Measurements from ENCODE around the gene PAWR.
A peak's percentile ranks its signal among the peaks of the same experiment; 100 is the strongest.
"Not testable (repeated sequence)": the region's sequence is repeated elsewhere in the genome, so short reads cannot be mapped to it uniquely, and the experiment has no call there.

The PAWR gene

DNA sequence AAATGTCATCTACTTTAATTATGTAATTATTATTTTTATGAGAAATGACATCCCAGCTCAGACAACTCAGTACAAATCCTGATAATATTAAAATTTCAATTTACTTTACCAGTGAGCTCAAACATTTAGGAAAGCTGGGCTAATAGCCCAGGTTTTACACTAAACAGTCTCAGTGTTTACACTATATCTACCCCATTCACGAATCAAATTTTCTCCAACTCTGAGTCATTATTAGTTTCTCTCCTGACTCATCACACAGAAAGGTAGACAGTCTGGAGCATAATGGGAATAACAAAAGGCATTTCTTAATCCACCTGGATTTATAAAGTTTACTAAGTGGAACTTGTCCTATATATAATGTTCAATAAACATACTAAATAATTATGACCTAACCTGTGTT is 5.7 kb downstream of the PAWR start:
- DNase-seq = no peak

- DNase-seq = not testable (repeated sequence)
Observed at GRCh38 chr12:79684338-79684737, 6.4 kb downstream of the PAWR start.

DNA sequence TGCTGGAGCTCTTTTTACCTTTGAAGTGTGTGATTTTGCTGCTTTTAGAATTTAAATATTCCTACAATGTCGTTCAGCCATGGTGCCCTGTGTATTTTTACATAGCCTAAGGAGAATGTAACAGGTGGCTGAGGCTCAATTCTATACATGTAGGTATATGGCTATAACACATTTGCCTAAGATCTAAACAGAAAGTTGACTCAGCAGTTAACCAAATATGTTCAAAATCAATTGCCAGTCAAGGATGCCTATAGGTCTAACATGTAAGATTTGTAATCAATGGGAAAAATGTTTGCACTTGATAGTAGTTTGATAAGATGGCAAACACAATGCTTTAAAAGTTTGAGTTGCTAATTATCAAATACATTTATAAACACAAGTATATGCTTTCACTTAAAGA is 8.2 kb downstream of the PAWR start:
- DNase-seq = no peak

GRCh38 chr12:79681008-79681590 is 9.7 kb downstream of the PAWR start:
- no peak for DNase-seq

GRCh38 chr12:79680051-79680450 is 10.7 kb downstream of the PAWR start:
- no peak for DNase-seq

DNA sequence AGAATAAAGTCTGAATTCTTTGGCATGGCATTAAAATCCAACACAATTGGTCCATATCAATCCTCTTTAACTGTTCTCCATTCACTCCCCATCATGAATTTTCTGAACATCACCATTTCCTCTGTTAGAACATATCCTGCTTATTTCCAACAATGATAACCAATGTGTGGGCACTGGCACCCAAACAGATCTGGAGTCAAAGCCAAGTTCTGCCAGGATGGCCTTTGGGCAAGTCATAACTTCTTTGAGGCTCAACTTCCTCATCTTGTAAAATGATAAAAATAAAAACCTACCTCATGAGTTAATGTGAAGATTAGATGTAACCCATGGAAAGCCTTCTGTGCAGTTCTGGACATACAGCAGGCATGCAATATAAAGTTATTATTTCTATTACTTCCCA is 12.5 kb downstream of the PAWR start:
- no peak for DNase-seq

DNA sequence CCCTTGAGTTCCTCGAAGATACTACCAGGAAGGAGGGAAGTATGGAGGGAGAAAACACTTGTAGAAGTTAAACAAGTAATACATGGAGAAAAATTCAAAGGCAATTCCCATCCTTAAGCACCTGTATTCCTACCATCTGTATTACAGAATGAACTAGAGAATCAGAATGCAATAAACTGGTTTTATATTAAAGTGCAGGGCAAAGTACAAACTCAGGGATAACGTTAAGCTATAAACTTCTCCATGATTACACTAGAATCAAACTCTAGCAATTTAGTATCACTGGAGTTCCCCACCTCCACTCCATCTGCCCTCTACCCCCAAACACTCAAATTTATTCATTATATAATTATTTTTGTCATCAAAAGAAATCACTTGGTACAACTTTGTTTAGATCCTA is 13.1 kb downstream of the PAWR start:
- no peak for DNase-seq

DNA sequence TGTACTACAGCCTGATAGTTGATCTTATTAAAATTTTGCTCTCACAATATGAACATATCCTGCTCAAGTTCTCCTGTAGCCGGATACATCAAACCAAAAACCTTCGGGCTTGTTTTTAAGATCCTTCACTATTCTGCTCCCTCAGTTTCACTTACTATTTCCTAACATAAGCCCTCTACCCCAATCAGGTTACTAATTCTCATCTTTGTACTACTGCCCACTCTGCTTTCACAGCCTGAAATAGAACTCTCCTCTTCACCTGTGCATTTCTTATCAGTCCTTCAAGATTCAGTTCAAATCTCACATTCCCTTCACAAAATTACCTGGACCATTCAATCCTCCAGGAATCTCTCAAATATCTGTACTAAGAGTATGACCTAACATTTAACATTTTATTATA is 14.2 kb downstream of the PAWR start:
- no peak for DNase-seq

DNA sequence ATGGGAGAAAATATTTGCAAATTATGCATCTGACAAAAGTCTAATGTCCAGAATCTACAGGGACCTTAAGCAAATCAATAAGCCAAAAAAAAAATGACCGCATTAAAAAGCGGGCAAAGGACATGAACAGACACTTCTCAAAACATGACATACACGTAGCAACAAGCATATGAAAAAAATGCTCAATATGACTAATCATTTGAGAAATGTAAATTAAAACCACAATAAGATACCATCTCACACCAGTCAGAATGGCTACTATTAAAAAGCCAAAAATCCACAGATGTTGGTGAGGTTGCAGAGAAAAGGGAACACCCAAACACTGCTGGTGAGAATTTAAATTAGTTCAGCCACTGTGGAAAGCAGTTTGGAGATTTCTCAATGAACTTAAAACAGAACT is 16.1 kb downstream of the PAWR start:
- no peak for DNase-seq

GRCh38 chr12:79673354-79673753 is 17.4 kb downstream of the PAWR start:
- DNase-seq = peak in 1 of 2 experiments; percentile 30

GRCh38 chr12:79668113-79668512 is 22.7 kb downstream of the PAWR start:
- no peak for DNase-seq

DNA sequence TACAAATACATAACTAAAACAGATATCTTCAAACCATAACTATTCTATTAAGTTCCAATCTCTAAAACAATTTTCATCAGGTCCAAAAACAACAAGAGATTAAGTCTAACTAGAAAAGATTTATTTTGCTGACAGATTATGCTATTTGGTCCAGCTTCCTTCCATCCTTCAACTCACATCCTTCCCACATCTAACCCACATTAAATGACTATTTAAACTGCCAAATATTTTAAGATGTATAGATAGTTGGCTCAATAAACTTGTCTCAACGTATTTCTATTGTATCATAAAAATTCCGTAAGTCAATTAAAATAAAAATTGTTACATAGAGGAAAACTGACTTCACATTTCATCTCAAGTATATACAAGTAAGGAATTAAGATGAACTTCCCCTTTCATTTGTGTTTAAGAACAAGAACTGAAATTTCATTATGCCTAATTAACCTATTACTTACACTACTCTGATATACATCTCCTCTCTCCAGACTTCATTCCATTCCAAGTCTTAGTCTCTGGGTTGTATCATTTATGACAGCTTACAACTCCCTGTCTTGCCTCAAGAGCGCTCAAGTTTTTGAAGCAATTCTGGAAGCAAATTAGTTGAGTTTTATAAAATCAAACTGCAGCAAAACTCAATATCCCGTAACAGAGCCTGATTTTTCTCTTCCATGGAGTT is 25.4 kb downstream of the PAWR start:
- no peak for DNase-seq

- DNase-seq = no peak
Observed at GRCh38 chr12:79664518-79664917, 26.2 kb downstream of the PAWR start.

GRCh38 chr12:79662046-79662811 is 28.5 kb downstream of the PAWR start:
- DNase-seq = no peak

DNA sequence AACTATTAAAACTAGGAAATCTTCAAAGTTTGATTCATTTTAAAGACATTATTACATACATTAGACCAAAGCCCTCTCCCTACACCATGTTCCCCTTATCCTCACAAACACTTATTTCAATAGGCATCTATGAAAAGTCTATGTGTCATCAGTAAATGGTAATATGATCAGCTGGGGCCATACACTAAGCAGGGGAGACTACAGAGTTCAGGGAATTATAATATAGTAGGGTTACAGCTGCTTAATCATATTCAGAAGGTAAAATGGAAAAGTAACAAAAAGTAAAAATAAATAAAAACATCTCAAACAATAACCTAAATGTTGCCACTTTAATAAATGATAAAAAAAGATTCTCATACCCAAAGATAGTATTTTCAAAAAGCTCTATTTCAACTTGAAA is 29.1 kb downstream of the PAWR start:
- DNase-seq = no peak

DNA sequence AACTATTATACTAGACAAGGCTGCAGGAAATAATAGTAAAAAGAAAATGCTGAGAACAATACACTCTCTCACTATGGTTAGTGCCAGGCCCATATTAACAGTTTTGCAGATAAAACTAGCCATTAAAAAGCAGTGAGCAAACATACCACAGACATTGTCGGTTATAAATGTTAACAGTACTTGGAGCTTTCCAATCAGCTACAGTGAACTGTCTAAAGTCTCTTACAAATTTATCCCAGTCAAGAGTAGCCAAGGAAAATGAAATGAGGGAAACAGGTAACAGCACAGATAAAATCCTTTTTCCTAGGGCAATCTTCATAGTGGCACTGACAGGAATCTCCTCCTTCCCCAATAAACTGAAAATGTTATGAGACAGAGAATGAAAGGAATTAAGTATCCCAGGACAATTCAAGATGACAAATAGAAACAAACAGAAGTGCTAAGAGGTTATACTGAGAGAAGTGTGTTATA is 30.8 kb downstream of the PAWR start:
- no peak for DNase-seq

- DNase-seq = no peak
Observed at GRCh38 chr12:79658221-79658620, 32.5 kb downstream of the PAWR start.

GRCh38 chr12:79657136-79657535 is 33.6 kb downstream of the PAWR start:
- DNase-seq = no peak

GRCh38 chr12:79655036-79655435 is 35.7 kb downstream of the PAWR start:
- no peak for DNase-seq

DNA sequence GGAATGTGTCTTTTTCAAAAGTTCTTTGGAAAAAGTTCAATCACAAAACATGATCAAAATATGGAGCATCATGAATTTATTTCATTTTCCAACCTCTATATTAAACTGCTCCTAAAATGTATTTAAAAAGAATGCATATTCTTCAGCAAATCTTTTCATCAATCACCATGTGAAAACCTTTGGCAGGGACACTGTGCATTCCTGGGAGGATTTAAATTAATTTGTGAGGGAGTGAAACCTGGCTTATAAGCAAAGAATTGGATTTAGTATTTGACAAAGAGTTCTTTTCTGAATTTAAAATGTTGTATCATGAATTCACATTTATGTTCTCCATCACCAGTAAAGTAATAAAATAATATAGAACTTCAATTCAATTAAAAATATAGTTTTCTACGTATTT is 38.2 kb downstream of the PAWR start:
- no peak for DNase-seq

DNA sequence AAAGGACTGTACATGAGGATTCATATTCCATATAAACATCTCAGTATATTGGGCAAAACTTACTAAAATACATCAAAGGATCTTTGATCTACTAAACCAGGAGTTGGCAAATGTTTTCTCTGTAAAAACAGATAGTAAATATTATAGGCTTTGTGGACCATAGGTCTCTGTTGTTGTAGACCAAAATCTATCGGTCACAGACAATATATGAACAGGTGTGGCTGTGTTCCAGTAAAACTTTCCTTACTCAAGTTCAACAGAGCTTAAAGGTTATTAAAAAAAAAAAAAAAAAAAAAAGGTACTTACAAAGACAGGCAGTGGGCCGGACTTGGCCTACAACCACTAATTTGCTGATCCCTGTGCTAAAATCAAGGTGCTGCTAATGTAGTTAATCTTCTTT is 40.3 kb downstream of the PAWR start:
- no peak for DNase-seq

DNA sequence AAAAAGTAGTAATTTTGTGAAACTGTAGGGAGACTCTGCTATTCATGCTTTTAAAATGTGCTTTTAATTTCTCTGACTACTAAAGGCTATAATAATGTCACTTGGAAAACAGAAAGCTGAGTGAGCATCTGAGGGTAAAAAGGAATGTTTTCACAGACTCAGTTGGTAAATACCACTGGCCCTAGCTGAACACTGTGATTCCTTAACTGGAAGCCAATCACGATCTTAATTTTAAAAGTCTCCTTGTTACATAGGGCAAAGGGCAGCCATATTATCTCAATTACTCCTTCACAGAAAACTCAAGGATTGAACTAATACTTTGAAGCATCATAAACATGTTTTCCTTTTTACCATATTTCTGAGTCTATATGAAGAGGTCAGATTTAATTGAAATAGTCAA is 41.9 kb downstream of the PAWR start:
- no peak for DNase-seq

DNA sequence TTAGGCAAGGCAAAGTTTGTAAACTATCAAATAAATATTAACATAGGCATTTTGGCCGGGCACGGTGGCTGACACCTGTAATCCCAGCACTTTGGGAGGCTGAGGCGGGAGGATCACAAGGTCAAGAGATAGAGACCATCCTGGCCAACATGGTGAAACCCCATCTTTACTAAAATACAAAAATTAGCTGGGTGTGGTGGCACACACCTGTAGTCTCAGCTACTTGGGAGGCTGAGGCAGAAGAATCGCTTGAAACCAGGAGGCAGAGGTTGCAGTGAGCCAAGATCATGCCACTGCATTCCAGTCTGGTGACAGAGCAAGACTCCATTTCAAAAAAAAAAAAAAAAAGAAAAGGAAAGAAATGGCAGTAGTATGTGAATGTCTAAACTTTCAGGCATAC is 43.9 kb downstream of the PAWR start:
- not testable (repeated sequence) for DNase-seq

GRCh38 chr12:79645235-79645630 is 45.5 kb downstream of the PAWR start:
- no peak for DNase-seq

All from SHP77 (cell line).